COLO668 (cell line): ENCODE results near the gene ADPGK.
A peak's percentile ranks its signal among the peaks of the same experiment; 100 is the strongest.
"Not testable (repeated sequence)": the region's sequence is repeated elsewhere in the genome, so short reads cannot be mapped to it uniquely, and the experiment has no call there.

Experiments
- DNase-seq: peaks from one replicate; lab custom pipeline; 2025; ENCODE audit not compliant: unreplicated experiment; lab: John Stamatoyannopoulos, UW

ADPGK gene

DNA sequence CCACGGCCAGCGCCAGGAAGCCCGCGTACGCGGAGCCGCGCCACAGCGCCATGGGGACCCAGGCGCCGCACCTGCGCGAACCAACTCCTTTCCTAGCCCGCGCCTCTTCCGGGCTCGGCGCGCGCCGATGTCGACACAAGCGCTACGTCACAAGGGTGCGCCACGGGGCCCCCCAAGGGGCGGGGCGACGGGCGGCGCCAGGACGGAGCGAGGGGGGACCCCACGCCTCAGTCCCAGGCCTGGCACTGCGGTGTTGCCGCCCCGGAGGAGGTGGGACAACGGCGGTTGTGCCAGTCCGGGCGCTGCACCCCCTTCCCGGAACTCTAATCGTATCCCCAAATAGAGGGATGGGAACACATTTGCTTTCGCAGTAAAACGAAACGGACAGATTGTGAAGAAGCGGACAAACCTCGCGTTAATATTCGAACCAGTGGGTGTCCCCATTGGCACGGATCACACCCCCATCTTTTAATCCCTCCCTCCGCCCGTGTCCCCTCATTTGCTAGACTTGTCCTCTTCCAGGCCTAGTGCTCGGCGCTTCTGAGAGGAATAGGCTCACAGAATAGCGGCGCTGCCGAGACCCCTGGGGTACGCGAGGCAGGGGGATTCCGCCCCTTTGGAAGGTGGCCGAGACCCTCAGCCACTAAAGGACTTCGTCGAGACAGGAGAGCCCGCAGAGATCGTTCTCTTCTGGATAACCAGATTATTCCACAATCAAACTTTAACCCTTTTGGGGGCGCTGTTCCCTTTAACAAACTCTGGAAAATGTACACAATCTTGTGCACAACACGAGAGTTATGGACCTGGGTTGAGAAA lies at the start of gene ADPGK:
TSS of gene ADPGK (minus strand) at position 119 of the 816 bp plus-strand sequence. CDS start at position 52, 67 bp downstream.
- DNase-seq, result peak; percentile 91

DNA sequence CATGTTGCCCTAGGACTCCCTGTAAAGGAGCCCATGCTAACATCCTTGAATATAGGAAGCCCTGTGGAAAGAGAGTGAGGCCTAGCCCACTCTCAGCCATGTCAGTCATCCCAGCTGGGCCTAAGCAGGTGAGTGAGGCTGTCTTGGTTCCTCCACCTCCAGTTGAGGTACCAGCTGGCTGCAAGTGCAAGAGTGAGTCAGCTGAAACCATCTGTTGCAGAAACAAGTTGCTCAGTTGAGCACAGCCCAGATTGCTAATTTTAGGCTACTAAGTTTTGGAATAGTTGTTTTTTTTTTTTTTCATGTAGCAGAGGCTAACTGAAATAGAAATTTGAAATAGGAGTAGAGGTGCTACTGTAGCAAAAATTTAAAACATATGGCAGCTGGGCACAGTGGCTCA lies 43.7 kb upstream of the ADPGK start:
- no peak for DNase-seq

DNA sequence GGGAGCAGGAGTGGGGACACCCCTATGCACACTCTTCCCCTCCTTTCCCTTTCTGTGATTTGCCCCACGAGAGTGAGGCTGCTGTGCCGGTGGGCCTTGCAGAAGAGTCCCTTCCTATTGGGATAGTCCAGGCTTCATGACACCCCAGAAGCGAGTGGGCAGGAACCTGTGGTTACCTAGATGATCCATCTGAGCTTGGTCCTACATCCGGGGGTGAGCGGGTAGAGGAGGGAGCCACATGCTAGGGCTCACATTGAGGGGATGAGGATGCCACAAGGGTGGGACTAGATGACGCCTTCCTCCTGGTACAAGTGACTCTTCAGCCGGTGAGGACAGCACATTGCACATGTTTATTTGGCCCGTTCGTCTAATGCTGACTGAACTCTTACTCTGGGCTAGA lies 43.1 kb upstream of the ADPGK start:
- DNase-seq, result no peak

DNA sequence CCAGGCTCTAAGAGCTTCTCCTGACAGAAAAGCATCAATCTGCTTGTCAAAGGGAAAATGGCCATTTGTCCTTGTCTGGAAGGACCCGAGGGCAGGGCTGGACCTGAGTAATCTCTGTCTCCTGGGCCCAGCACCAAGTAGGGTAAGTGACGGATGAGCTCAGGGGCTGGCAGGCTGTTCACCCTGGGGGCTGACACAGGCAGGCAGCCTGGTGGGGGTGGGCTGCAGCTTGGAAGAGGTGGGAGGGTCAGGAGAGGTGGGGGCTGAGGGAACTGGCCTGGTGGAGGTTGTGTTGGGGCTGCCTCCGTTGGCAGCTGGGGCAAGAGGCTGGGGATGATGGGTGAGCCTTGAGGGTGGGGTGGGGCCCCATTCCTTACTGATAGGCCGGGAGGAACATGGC lies 42.3 kb upstream of the ADPGK start:
- no peak for DNase-seq

DNA sequence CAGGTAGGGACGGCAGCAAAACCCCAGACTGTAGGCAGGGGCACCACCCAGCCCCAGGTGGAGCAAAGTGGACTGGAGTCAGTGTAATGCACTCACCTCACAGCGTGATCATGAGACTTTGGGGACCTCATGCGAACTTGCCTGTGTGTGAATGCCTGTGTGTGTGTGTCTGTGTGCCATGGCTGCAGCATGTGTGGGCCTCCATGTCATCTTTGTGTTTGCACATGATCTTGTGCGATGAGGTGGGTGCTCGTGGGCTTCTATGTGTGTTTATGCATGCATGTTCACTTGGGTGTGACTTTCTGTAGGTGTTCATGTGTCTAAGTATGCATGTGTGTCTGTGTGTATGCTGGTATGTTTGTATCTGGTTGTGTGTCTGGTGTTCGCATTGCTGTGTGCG lies 41.2 kb upstream of the ADPGK start:
- no peak for DNase-seq

DNA sequence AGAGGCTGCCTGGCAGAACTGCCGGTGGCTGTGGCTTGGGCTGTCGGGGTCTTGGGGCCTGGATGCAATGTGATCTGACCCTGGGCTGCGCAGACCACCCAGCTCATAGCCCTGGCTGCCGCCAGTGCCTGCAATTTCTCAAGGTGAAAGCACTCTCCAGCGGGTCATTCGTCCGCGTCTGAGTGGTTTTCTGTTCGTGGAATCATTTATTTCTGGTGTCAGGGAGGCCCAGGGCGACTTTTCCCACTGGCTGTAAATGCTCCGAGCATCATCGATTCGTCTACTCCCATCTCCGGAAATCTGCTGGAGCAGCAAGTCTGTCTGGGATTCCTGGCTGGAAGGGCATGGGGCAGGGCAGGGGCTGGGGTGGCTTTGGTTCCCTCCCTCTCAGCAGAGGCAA lies 40.6 kb upstream of the ADPGK start:
- DNase-seq, result no peak

DNA sequence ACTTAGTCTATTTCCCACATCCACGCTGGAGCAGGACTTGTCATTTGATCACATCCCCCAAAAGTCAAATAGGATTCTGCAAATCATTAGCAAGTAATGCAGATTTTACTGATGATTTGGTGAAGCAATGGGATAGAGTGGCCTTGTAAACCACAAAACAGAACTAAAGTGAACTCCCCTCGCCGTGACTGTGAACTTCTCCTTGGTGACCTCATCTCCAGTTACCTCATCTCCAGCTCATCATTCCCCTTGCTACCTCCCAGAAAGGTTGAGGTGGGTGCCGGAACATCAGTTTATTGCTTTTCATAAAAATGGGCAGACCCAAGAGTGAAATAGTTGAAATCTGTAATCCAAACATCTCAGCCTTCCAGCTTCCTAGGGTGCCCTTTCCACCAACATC lies 36.7 kb upstream of the ADPGK start:
- no peak for DNase-seq

DNA sequence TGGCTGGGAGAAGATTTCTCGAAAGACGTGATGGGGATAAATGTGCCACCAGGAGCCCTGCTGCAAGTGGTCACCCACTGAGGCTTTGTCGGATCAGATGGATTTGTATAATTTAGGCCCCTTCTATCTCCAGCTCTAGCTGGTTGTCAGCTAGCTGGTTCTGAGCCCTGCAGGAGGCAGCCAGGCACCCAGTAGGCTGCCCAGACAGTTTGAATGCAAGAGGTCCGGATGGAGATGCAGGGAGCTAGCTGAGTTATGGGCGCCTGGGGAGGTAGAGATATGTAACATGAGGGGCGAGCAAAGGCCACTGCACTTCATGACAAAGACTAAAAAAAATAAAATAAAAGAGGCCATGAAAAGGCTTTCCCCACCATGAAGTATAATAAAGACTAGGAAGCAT lies 35.1 kb upstream of the ADPGK start:
- no peak for DNase-seq

DNA sequence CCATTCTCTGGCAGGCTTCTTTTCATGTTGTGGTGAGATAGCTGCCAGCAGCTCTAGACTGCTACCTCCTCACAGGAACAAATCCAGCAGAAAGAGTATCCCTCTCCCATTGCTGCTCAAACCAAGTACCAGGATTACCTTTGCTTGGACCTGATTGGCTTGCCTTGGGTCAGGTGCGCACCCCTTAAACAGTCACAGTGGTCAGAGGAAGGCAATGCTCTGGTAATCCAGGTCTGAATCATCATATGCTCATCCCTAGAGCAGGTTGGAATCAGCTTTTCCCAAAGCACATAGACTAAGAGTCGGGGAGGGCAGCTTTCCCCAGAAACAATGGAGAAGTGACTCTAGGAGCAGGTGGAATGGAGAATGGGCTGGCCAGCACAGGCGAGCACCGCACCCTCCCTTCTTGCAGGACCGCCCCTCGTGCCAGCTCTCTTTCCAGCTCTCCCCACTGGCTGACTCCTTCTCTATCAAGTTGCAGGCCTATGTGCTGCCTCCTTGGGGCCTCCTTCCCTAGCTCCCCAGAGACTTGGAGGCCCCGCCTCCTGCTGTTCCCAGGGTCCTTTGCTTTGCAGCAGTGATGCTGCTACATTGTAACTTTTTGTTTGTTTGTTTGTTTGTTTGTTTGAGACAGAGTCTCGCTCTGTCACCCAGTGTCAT lies 29.9 kb upstream of the ADPGK start:
- DNase-seq, result no peak

DNA sequence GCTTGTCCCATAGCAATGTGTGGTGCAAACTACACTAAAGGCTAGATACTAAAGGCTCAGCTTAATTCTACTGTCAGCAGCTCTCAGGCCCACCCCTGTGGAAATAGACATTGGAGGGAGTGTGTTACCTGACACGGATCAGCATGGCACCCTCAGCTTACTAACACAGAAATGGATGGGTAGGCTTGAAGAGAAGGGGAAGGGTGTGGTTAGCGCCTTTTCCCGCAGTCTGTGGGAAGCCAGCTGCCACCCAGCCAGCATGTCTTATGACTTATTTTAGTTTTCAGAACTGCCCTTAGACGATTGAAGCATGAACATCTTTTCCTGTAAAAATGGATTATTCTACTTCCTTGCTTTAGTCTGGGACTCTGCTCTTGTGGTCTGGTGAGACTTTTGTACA lies 25.8 kb upstream of the ADPGK start:
- DNase-seq, result no peak

DNA sequence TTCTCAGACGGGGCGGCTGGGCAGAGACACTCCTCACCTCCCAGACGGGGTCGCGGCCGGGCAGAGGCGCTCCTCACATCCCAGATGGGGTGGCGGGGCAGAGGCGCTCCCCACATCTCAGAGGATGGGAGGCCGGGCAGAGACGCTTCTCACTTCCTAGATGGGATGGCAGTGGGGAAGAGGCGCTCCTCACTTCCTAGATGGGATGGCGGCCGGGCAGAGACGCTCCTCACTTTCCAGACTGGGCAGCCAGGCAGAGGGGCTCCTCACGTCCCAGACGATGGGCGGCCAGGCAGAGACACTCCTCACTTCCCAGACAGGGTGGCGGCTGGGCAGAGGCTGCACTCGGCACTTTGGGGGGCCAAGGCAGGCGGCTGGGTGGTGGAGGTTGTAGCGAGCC lies 23.8 kb upstream of the ADPGK start:
- DNase-seq, result not testable (repeated sequence)

DNA sequence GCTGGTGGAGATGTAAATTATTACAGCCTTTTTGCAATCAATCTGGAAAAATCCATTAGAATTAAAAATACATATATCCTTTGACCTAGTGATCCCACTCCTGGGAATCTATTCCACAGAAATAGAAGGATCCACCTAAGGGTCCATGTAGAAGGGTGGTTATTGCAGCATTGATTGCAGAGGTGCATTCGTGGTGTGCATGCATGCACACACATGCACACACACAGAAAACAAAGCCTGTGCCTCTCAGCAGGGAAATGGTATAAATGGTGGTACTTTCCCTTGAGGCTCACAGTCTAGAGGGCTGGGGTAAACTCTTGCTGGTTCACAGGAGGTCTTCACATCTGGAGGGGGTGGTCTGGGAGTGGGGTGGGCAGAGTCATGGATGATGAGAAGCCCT lies 19.4 kb upstream of the ADPGK start:
- no peak for DNase-seq

DNA sequence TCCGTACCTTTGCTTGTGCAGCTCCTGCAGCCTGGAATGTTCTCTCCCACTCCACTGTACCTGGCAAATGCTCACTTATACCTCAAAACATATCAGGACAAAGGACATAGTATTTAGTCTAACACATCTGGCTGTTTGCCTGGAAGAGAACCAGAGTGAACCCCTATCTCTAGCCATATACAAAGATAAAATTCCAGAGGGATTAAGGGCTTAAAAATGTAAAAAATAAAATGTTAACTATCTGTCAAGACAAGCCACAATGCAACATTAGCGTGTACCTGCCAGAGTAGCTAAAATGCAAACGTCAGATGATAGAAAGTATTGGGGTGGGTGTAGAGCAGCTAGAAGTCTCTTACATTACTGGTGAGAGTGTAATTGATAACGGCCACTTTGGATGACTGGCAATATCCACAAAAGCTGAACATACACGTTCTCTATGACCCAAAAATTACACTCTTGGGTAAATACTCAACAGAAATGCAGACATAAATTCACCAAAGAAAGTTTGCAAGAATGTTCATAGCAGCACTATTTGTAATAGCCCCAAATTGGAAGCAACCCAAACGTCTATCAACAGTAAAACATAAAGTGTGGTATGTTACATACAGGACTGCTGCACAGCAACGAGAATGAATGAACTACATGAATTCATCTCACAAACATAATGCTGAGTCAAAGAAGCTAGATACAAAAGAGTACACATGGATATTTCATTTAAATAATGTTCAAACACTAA lies 18.2 kb upstream of the ADPGK start:
- no peak for DNase-seq

DNA sequence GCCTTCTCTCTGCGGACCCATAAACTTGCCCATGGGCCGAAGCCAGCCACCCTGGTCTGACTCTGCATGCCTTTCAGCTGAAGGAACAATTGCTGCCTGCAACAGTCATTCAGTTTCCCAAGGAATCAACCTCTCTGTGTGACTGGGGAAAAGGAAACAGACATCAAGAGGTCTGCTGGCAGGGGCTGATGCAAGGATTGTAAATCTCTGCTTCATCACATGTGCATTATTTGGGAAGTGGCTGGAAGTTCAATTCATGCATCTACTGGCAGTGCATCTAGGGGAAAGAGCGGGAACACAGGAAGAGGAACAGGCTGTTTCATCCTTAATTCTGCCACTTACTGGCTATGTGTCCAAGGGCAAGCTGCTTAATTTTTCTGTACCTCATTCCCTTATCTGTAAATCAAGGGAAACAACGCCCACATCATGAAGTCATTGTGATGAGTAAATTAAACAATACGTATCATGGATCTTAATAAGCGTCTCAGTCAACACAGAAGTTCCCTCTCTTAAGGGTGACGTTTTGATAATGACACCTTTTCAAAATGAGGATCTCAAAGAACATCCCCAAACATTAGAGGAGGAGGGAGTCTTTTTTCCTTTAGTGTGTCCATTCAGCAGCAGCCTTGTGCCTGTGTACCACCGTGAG lies 17.4 kb upstream of the ADPGK start:
- DNase-seq, result no peak

DNA sequence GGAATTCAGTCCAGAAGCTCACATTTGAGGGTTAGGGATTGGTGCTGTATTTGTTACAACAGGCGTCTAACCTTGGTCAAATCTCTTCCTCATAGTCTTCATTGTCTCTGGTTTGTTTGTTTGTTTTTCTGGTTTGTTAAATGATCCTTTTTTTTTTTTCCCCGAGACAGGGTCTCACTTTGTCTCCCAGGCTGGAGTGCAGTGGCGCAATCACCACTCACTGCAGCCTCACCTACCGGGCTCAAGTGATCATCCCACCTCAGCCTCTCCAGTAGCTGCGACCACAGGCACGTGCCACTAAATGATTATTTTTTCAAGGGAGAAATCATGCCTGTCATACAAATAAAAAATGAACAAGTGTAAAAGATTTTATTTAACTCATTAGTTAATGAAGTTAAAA lies 14.3 kb upstream of the ADPGK start:
- DNase-seq, result no peak

DNA sequence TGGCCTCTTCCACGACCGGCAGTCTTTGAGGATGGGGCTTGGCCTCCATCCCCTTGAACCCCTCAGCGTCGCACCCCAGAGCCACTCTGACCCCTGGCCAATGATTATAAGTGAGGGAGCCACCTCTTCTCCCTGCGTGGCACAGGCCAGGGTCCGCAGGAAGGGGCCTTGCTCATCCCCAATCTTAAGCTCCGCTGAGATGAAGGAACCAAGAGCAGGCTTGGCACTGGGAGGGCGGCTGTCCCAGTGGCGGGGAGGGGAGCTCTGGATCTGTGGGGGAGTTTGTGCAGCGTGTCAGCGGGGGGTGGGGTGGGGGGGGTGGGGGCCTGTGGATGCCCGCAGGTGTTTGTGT lies 13.8 kb upstream of the ADPGK start:
- no peak for DNase-seq

DNA sequence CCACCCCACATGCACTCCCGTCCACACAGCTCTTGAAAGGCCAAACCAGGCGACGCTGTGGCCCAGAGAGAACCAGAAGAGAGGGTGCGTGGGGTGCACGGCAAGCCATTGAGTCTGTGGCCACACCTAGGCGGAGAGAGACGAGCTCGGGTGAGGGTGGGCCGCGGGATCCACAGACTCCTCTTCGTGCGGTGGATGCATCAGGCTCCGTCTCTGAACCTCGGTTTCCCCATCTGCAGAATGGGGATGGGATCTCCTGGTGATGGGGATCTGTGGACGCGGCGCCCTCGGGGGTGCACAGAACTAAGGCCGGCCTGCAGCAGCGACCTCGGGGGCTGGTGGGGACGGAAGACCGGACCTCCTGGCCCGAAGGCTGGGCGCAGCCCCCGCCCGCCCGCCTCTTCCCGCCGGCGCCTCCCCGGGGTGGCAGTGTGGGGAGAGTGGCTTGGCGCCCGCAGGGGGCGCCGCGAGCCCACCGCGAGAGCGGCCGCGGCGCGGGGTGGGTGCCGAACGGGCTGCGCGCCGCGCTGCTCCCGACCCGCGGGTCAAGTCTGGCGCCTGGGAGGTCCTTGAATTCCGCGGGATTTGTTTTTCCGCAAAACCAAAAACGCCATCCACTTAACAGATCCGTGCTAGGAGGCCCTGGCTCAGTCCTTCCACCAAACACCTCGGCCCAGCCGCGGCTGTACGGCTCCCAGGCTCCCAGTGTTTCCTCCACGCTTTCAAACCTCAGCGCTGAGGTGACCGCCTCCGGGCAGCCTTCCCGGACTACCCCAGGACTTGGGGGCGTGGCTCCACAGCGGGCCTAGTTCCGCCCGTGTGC lies 13.2 kb upstream of the ADPGK start:
- peak; percentile 35 for DNase-seq

DNA sequence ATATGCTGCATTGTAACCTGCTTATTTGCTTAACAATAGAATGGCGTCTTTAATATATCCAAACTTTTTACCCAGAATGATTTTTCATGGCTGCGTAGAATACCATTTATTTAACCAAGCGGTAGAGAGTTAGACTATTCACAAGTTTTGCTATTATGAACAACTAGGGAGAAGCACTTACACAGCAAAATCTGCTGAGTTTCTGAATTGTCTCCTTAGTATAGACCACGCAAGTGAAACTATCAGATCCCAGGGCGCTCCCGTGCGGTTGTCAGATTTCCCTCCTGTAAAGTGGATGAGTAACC lies 12.6 kb upstream of the ADPGK start:
- no peak for DNase-seq

DNA sequence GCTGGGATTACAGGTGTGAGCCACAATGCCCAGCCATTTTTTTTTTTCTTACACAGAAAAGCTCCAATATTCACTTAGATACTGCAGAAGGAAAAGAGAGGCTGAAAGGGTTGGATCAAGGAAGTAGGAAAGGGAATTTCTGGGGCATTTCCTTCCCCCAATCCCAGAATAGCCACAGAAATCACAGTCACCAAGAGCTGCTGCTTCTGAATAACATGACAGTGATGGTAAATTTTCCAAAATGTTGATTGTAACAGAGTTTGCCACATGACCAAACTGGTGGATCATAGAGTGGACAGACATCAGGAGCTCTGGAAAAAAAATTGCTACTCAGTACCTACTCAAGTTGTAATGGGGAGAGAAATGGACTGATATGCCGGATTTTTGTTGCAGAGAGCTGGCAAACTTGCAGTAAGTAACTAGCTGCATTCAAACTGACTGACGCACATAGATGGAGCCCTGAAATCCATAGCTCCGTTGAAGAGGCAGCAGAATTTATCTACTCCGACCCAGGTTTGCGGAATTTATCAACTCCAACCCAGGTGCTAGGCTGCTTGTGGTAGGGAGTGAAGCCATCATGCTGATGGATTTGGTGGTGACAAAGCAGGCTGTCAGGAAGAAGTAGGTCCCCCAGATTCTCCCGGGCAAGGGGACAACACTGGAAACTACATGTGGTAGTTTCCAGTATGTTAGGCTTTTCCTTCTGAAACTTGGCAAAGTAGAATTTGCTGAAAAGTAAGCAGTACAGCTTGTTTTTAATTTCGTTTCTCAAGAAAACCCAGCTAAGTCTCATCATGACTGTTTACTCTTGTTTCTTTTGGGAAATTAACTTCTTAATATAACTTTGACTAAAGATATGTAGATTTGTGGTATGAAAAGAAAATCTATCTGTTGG lies 10.5 kb upstream of the ADPGK start:
- no peak for DNase-seq

DNA sequence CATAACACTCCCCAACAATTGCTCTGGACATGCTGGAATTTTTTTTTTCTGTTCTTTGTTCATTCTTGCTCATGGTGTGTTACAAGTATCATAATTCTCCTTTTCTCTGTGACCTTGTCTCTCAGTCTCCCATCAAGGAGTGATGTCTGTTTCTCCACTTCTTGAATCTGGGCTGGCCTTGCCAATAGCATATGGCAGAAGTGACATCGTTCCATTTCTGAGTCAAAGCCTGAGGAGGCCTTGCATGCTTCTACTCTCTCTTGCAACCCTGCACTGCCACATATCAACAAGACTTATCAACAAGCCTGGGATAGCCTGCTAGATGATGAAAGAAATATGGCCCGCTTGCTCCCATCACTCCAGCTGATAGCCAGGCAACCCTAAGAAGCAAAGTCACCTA lies 8.9 kb upstream of the ADPGK start:
- DNase-seq, result no peak
